ENCODE data around the gene DBH.
"Not testable (repeated sequence)": the region's sequence is repeated elsewhere in the genome, so short reads cannot be mapped to it uniquely, and the experiment has no call there.

Gene DBH

DNA sequence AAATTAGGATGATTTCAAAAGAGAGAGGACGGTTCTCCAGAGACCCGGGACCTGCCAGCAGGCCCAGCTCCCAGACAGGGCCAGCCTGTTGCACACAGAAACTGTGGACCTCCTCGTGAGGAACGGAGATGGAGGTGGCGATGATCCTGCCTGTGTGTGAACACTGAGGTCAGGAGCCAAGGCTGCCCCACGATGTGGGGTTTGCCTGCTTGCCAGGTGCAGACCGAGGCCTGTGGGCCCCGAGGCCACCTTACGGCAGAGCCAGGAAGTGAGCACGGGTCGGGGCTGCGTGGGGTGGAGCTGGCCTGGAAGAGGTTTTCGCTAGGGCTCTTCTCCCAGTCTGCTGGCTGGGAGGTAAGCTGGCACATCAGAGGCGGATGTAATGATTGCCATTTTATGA, 31.3 kb upstream of the DBH start:
- FAIRE-seq, result no peak

DNA sequence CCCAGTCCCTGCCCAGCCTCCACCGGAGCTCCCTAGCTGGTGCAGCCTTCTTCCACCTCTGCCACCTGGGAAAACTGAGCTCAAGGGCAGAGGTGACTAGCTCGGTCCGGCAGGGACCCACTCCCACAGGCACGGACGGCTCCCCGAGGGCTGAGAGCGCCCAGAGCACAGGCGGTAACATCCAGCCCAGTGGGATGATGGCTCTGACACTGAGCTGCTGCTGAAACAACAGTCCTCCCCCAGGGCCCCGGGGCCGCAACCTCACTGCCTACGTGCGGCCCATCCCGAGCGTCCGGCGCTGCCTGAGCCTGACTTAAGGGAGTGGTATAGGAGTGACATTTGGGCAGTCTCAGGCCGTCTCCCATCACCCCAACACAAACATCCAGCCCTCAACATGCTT, 30.7 kb upstream of the DBH start:
- FAIRE-seq, result no peak

DNA sequence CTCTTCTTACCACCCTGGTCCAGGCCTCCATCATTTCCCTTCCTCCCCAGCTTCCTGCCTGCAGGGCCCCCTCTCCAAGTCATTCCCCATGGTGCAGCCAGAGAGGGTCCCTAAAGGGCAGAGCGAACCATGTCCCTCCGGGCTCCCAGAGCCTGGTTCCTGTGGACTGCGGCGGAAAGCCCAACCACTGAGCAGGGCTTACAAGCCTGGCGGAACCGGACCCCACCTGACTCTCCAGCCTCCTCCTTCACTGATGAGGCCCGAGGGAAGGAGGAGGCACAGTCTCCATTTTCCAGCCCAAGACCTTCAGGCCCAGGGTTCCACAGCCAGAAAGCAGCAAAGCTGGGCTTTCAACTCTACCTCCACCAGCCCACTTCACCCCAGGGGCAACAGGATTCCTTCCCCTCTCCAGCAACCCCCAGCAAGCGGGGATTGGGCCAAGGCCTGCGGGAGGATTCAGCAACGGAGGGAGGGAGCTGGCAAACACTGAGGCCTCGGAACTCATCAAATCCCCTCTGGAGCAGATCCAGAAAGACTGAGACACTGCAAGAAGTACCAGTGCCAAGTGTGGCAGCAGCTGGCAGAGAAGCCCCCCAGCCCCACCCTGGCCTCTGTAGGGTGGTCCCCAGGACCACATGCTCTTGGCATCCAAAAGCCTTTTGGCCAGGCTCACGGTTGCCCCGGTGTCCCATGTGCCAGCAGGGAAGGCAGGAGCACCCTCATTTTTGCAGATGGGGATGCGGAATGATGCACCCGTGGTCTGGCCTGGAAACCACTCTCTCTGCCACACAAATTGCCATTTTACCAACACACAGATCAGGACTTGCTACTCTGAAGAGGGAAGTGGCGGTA, 30.1 kb upstream of the DBH start:
- FAIRE-seq, result no peak

DNA sequence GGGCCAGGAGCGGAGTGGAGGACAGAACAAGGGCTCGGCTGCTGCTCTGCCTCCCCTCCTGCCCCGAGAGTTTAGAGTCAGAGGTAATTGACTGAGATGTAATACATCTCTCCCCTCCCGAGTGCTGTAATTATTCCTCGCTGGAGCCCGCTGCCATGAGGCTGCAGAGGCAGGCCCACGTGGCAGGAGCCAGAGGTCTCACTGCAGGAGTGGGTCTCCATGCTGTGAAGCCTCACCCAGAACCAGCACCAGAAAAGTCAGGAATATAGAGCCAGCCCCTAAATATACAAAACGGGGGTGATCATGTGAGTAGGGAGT, 29.5 kb upstream of the DBH start:
- no peak for FAIRE-seq

DNA sequence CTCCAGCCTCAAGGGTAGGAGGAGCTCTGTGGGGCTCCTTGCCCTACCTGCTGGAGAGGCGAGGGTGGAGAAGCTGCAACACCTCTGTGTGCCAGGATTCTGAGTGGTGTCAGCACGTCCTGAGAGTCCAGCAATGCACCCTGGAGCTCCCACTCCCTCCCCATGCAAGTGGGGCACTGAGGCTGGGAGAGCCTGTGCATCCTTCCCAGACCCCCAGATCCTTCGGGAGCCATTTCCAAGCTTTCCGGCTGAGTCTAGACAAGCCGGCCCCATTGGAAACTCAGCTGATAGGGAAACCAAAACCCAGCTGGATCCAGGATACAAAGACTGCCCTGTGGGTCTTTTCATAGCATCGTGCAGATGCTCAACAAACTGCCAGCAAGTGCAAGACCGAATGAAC, 28.8 kb upstream of the DBH start:
- no peak for FAIRE-seq

DNA sequence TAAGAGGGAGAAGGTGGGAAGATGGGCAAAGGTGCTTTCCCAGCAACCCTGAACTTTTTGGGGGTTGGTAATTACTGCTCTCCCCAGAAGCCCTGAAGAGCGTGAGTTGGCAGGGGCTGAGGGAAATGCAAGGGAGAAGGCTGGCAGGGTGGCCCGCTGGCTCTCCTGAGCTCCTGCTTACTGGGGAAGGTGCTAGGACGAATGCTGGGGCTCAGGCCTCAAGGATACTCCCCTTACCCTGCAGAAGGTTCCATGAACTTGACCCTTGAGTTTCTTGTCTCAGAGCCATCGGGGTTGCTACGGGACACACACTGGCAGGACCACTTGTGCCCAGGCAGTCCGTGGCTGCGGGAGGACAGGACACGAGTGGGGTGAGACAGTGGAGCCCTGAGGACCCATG, 28.2 kb upstream of the DBH start:
- FAIRE-seq, result no peak

DNA sequence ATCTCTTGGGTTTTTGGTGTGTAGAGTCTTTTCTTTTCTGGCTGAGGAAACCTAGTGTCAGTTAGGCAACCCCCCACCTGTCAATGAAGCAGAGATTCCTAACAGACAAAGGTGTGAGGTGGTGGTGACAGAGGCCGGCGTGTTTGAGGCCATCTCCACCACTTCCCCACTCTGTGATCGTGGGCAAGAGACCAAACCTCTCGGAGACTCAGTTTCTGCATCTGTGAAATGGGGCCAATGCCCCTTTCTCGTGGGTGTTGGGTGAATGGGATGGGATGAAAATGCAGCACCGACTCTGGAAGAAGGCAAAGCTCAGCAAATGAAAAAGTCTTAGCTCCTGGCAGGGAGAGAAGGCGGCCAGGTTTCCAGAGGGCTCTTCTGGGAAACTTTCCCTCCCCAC, 27.8 kb upstream of the DBH start:
- no peak for FAIRE-seq

DNA sequence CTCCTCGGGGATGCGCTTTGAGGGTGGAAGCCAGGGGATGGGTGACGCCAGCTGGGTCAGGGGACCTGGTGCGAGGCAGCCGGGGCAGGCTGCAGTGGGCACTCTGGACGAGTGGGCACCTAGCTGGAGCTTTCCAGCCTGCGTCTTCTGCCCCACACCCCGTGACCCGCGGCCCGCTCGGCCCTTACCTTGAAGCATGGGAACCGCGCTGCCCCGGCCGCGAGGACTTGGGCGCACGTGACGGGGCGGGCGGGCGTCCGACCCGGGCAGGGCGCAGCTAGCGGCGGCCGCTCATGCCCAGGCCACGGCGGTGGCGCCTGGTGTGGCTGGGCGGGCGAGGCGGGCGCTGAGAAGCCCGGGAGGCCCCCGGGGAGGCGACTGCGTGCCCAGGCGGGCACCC, 27.3 kb upstream of the DBH start:
- FAIRE-seq, result no peak

DNA sequence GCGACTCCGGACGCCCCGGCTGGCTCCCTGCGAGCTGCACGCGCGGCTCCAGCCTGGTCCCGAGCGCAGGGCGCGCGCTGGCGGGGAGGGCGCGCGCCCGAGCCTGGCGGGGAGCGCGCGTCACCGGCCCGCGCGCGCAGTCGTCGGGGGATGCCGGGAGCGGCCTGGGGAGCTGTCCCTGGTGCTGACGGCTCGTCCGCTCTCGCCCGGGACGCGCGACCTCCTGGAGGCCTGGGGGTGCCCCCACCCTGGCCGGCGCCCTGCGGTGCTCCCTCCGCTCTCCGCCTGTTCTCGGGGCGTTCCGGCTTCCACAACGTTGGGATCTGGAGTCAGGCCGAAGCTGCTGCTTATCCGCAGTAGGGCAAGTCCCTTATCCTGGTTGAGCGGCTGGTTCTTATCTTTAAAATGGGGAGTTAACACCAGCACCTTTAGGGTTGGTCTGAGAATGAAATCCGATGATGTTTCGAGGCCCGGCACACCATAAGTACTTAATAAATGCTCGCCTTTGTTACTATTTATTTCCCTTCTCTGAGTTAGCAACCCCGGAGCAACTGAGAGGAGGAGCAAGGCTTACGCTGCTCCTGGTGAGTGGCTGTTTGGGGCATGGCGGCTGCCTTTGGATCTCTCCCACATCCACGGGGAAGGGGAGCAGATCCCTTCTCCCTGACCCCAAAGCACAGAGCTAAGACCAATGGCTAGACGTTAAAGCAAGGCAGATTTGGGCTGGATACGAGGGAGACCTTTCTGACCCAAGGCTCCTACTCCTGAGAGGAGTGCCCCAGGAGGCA, 26.7 kb upstream of the DBH start, which contains the start of gene FAM163B:
Gene FAM163B (minus strand): TSS at position 79 of the 788 bp plus-strand sequence. CDS start 29,166 bp downstream, outside the sequence.
- FAIRE-seq, result no peak

DNA sequence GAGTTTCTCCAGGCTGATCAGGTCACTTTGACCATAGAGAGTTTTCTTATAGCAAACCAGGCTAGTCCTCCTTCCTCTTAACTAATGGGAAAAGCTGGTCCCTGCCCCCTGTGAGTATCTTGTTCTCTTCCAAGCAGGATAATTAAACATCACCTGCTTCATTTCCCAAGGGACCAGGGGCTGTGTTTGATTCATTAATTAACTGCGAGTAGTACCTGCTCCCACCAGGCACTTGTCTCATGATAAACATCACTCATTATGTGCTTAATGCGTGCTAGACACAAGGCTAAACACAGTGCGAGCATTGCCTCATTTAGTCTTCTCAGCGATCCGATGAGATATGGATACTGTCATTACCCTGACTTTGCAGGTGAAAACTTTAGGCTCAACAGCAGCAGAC, 25.3 kb upstream of the DBH start:
- FAIRE-seq, result no peak

DNA sequence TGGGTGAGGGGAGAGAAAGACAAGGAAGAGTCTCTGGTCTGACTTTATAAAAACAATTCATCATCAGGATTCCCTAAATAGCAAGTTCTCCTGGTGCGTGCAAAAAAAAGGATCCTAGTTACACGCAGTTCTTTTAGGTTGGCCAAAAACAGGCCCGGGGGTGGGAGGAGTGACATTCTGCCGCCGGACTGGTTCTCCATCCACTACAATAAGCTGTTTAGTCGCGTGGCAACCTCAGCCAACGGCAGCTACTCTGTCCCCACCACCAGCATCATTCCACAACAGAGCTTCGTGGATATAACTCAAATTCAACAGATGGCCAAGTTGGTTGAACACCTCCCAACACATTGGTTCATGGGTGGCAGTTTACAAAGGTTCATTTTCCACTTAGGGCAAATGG, 24.1 kb upstream of the DBH start:
- FAIRE-seq, result no peak

DNA sequence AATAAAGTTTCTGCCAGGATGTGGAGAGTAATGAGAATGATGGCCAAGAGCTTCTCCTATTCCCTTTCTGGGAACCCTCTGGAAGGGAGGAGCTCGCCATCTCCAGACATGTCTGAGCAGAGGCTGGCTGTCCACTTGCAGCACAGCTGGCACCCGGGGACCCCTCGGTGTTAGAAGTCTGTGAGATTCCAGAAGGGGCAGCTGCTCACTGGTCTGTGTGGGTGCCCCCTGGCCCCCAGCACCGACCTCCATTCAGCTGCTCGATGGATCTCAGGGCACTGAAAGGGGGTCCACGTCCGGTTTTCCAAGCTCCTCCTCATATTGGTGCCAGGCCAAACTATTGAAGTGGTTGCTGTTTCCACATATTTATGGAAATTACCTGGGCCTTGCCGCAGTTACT, 23.3 kb upstream of the DBH start:
- FAIRE-seq, result no peak

DNA sequence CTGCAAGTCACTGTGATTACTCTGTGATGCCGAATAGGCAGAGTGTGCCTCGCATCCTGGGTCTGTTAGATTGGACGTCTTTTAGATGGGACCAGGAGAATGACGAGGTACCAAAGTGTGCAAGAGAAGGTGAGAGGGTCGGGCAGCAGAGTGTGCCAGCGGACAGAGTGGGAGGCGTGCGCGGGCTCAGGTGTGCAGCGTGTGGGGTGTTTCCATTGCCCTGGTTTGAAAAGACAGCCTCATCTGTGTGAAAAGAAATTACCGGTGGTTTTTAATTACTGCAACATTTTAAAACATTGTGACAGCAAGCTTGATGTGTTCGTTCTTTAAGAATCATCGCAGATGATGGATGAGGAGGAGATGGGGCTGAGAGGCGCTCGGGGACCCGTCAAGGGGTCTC, 22.7 kb upstream of the DBH start:
- no peak for FAIRE-seq

DNA sequence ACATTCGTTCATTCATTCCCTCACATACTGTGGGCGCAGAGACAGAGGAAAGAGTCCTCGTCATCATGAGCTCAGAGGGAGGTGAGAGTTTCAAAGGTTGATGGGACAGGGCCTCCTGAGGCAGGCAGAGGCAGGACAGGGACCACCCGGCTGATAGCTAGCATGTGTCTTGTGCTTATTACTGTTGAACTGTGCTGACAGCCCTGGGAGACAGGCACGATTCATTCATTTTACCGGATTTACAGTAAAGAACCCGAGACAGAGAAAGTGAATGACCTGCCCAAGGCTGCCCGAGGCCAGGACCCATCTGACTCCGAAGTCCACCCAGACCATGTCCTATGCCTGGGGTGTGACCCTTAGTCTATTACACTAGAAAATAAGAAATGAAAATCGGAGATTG, 22.1 kb upstream of the DBH start:
- FAIRE-seq, result no peak

DNA sequence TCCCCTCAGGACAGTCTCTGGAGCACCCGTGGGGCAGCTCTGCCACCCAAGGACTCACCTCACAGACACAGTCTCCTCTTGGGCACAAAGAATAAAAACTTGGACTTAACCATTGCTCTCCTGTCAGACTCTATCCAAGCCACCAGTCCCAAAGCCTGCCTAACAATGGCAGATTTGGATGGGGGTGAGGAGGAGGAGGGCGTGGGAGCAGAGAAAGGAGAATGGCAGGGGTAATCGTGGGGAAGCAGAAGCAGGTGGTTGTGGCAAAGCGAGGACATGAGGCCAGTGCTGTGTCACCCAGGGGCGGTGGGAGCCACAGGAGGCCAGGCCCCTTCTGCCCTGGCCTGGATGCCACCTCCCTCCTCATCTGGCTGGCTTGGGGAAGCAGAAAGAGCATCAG, 21.5 kb upstream of the DBH start:
- no peak for FAIRE-seq

DNA sequence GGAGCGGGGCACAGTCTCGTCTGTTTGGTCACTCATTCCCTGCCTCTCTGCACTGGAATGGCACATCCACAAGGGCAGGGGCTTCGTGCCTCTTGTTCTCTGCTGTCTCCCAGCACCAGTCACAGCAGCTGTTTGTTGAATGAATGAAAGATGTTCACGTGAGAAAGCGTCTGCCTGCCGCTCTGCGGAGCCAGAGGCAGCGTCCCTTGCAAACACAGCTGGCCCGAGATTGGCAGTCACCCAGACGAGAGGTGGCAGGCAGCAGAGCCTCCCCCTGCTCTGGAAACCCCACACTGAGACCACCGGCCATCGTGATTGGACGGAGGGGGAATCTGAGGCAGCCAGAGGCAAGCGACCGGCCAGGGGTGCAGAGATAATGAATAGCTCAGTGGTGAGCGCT, 21.0 kb upstream of the DBH start:
- no peak for FAIRE-seq

DNA sequence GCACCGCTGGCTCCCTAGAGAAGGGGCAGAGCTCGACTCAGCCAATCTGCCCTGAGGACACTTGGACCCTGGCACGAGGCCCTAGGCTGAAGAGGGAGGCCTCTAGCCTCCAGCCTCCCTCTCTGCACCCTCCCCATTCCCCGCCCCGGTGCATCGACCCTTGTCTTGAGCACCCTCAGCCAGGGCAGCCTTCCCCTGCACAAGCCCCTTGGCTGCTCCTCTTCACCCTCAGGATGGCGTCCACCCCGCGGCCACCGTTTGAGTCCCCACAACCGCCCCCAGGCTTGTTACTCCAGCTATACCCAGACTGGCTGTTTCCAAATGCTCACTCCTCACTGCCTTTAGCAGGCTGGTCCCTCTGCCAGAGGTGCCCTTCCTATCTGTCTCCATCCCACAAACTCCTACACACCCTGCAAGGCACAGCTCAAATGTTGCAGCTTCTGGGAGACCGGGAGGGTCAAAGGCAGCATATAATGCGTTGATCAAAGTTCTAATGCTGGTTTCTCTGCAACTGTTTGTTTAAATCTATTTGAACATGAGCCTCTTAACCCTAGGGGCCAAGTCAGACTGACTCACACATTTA, 20.5 kb upstream of the DBH start:
- FAIRE-seq, result no peak

DNA sequence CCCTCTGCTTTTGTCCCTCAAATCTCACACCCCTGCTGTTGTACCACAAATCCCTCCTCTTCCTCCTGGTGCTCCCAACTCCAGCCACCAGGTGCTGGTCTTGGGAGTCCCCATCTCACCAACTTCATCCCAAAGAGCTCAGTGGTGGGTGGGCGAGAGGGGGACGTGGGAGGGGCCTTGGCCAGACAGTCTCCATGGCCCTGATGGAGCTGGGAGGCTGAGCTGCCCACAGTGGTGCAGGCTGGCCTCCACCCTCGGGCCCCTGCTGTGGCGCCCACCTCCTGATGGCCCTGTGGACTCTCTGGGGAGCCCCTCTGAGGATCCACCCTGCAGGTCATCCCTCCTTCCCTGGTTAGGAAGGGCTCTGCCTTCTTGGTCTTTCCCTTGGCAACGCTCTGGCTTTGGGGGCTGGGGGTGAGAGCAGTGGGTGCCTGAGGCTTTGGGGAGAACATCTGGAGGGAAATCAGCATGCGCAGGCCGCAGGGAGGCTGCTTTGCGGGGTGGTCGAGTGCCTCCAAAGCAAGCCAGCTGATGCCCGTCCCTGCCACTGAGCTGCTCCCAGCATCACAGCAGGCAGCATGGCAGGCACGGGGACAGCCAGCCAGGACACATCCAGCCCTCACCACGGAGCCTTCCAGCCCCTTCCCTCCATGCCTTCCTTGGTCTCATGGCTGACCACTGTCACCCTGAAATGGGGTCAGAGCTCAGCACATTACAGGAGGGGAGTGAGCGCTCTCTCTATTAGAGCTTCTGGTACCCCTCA, 19.3 kb upstream of the DBH start:
- FAIRE-seq, result no peak

DNA sequence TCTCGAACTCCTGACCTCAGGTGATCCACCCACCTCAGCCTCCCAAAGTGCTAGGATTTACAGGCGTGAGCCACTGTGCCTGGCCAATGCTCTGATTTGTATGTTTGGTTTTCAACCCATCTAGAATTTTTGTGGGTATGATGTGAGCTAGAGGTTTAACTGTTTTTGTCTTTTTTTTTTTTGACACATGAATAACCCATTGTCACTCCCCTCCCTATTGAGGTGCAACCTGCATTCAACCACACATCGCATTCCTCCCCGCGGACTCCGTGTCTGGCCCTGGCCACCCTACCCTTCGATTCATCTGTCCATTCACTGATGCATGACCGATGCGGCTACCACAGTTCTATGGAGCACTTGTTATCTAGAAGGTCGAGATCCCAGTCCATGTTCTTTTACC, 17.4 kb upstream of the DBH start:
- no peak for FAIRE-seq

DNA sequence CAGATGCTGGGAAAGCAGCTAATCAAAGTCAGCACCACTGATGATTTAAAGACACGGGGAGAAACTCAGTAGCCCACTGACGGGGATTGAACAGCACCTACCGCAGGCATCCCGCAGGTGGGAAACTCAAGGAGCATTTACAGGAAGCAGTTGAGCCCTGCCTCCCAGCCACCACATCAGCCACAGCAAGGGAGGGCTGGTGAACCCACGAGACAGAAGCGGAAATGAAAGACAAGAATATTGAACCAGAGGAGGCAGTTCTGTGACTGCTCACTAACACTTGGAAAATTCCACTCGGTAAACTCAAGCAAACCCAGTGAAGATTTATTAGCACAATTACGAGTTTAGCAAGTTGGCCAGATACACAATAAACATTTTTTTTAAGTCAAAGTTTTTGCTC, 16.4 kb upstream of the DBH start:
- FAIRE-seq, result no peak

DNA sequence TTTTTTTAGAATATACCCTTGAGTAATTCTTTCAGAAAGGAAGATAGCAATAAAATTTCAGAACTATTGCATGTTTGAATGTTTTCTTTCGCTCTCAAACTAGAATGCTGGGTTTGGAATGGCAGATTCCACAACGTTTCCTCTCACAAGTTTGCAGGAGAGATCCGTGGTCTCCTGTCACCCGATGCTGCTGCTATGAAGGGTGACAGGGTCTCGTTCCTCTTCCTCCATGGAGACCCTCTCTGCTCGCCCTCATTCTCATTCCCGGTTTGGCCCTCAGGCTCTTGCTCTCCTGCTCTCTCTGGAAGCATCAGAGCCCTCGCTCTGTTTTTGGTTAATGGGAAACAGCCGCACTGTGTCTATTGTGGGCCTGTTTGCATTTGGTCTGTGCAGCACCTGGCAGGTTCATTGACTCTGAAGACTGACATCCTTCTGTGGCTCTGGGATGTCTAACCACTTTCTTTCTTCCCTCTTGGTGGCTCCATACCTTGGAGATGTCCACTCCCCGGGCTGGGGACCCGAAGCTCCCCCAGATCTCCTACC, 14.4 kb upstream of the DBH start:
- no peak for FAIRE-seq

DNA sequence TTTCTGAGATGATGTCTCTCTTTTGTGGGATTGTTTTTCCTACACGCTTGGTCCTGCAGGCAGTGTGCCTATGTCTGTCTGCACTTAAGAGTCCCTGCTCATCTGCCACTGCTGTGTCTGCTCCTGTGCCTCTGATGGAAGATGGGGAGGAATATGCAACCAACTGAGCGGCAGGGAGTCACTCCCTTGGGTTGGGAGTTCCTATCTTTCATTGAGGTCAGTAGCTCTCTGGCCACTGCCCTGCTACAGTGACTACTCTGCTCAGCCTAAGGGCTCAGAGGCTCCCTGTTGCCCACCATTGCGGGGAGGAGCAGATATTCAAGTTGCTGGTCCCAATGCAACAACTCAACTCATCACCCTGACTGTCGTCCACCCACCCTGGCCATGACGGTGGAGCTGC, 13.6 kb upstream of the DBH start:
- FAIRE-seq, result no peak

DNA sequence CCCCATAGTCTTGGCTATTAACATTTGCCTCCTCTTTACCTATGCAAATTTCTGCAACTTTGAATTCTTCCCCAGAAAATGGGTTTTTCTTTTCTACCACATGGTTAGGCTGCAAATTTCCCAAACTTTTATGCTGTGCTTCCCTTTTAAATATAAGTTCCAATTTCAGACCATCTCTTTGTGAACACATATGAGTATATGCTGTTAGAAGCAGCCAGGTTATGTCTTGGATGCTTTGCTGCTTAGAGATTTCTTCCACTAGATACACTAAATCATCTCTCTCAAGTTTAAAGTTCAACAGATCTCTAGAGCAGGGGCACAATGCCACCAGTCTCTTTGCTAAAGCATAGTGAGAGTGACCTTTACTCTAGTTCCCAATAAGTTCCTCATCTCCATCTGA, 10.2 kb upstream of the DBH start:
- FAIRE-seq, result not testable (repeated sequence)

Measured in G401.6 (cell line).